ENCODE measurements around the gene RANGAP1.

RANGAP1 gene

GRCh38 chr22:41204066-41204465, 81.9 kb downstream of the RANGAP1 start:
- FAIRE-seq = no peak

DNA sequence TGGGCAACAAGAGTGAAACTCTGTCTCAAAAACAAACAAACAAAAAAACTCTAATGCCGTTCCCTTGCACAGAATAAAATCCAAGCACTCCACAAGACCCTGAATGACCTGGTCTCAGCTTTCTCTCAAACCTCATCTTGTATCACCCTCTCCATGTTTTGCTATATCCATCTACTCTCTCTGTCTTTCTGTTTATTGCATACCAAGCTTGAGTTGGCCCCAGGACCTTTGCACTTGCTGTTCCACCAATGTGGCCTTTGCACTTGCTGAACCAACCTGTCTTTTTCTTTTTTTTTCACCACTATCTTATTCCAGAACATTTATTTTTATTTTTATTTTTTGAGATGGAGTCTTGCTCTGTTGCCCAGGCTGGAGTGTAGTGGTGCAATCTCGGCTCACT, 82.9 kb downstream of the RANGAP1 start:
- FAIRE-seq (no peak), DNase-seq (ENCODE audit: insufficient read length, low spot score) (no peak)

More at GRCh38 chr22:41204066-41204465, 81.9 kb downstream of the RANGAP1 start:
- no peak for DNase-seq (ENCODE audit: insufficient read length, low spot score)

DNA sequence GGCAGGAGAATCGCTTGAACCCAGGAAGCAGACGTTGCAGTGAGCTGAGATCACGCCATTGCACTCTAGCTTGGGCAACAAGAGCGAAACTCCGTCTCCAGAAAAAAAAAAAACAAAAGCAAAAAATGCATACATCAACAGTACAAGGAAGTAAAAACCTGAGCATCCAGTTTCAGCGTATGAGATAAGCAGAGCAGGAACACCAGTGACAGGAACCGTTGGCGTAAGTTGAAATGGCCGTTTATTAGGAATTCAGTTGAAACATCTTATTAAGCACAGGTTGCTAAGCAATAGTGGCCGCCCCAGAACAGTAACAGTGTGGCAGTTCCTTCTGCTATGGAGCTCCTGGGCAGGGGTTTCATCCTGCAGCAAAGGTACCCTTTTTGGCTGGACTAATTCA, 84.8 kb downstream of the RANGAP1 start:
- FAIRE-seq (no peak), DNase-seq (ENCODE audit: insufficient read length, low spot score) (no peak)

DNA sequence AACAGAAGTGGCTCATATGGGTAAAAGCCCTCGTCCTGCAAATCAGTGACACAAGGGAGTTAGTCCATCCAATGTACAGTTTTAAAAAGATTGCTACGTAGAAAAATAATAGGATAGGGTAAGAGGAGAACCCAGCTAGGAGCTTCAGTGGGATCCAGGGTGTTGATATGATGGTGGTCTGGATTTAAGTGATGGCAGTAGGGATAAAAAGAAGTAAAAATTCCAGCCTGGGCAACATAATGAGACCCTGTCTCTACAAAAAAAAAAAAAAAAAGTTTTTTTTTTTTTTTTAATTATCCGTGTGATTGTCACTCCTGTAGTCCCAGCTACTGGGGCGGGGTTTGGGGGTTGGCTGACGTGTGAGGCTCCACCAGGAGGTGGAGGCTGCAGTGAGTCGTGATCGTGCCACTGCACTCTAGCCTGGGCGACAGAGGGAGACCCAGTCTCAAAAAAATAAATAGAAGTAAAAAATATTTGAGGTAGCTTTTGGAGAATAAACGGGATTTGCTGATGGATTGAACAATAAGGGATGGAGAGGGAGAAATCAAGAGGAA, 87.9 kb downstream of the RANGAP1 start:
- DNase-seq (ENCODE audit: insufficient read length, low spot score) (no peak), FAIRE-seq (peak; percentile 8)

DNA sequence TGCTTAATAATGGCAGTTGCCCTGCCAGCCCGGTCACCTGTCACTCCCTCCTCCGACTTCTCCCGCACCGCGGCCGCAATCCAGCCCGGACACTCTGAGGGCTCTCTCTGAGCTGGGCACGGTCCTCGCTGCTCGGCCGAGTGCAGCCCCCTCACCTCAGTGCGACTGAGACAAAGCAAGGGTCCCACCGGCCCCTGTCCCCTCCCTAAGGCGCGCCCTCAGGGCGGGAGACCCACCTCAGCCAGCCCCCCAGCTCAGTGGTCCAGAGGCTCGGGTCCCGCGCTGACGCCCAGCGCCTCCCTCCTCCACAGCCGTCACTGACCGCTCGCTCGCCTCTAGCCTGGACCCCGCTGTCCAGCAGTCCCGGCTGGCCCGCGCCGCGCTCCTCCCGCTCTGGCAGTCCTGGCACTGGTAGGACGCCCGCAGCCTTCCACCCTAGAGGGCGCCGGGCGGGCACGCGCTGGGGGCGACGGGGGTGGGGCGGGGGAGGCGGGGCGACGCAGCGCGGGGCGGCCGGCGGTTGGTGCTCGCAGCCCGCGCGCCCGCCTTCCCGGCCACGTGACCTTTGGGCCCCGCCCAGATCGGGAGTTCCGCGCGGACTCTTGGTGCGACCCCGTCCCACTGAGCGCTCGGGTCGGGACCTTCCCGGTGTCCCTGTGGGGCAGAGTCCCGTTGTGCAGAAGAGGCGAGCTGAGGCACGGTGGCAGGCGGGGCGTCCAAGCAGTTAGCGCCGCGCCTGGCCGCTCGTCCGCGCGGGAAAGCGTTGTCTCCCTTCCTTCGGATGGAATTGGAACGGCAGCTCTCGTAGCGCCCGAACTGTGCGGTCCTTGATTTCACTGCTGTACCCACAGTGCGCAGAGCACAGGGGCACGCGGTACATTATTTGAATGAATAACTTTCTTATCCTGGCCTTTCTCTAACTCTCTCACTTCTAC, 88.7 kb downstream of the RANGAP1 start:
- FAIRE-seq = no peak

More for the DNA sequence above, 88.7 kb downstream of the RANGAP1 start:
- peak; percentile 81 for DNase-seq (ENCODE audit: insufficient read length, low spot score)

Data from GM19239 (cell line).